Daoy (cell line): ENCODE results near the gene ADH4. TPM values are rescaled to one million over a fixed set of nuclear protein-coding genes. Genes with fewer than 3 reads are reported as not detected.
"Not testable (repeated sequence)": the region's sequence is repeated elsewhere in the genome, so short reads cannot be mapped to it uniquely, and the experiment has no call there.

ENCODE experiments used
- DNase-seq: peaks from one replicate; pipeline ENCODE4 v3.0.0-alpha.2; 2015; ENCODE audit warnings: low read depth
- total RNA-seq: library from RNA; depleted of rRNA; stranded (reverse); fragments of >200 nt; shearing (Covaris generic); gene quantifications from 2 replicates; pipeline ENCODE4 v1.2.3, GENCODE V29; 2014; rRNA removed

The ADH4 gene
- total RNA-seq, result not detected in 2 replicates

DNA sequence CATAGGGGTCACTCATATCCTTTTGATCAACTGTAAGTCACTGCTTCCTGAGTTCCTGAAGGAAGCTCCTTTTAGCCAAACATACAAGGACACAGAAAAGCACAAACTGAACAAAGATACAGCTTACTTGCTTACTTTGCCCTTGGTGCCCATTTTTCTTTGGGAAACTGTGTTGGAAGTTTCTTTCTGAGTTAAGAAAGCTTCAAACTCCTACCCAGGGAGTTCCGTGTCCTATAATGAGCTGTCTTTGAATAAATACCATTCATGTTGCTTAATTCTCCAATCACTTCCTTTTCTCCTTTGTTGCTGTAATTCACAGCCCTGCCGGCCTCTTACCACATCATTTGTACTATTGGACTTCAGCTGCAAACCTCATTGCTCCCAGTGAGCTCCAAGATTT, at the start of gene ADH4:
TSS of gene ADH4 (minus strand) at position 228 of the 400 bp plus-strand sequence. CDS start at position 153, 75 bp downstream.
- no peak for DNase-seq

- DNase-seq, result no peak
Observed at GRCh38 chr4:99190336-99190735, 46.2 kb upstream of the ADH4 start.

DNA sequence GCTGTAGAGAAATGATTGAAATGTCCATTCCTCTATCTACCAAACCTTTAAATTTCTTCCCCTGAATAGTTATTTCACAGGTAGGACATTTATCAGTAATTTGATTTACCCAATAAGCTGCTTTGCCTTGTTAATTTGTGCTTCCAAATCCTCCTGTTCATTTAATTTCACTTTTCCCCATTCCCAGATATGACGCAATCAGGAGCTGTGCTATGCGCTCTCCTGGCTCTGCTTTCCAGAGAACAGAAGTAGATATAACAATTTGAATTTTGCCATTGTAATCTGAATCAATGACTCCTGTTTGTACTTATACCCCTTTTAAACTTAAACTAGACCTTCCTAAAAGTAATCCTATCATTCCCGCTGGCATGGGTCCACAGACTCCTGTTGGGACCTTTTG, 45.8 kb upstream of the ADH4 start:
- not testable (repeated sequence) for DNase-seq

- DNase-seq, result no peak
Observed at GRCh38 chr4:99186029-99186428, 41.9 kb upstream of the ADH4 start.

DNA sequence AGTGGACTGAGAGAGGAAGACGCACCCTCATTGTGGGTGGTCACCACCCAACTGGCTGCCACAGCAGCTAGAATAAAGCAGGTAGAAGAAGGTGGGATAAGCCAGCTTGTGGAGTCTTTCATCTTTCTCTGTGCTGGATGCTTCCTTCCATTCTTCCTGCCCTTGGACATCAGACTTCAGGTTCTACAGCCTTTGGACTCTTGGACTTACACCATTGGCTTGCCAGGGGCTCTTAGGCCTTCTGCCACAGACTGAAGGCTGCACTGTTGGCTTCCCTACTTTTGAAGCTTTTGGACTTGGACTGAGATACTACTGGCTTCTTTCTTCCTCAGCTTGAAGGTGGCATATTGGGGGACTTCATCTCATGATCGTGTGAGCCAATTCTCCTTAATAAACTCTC, 41.5 kb upstream of the ADH4 start:
- no peak for DNase-seq

- no peak for DNase-seq
Observed at GRCh38 chr4:99180382-99181070, 36.4 kb upstream of the ADH4 start.

DNA sequence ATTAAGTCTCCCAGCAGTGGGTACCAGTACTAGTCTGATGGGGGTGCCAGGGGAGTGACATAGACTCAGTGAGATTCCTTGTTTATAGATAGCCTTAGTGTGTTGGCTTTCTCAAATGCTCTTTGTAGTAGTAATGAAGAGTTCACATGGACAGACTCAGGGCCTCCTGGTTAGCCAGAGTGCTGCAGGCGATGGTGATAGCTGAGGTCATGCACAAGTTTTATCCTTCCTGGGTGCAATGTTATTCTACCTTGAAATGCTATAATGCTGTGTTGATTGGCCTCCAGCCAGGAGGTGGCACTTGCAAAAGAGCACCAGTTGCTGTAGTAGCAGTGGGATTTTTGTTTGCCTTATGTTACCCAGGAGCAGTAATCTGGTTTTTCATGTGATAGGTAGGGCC, 35.5 kb upstream of the ADH4 start:
- DNase-seq, result no peak

GRCh38 chr4:99179178-99179577, 35.1 kb upstream of the ADH4 start:
- DNase-seq, result no peak

DNA sequence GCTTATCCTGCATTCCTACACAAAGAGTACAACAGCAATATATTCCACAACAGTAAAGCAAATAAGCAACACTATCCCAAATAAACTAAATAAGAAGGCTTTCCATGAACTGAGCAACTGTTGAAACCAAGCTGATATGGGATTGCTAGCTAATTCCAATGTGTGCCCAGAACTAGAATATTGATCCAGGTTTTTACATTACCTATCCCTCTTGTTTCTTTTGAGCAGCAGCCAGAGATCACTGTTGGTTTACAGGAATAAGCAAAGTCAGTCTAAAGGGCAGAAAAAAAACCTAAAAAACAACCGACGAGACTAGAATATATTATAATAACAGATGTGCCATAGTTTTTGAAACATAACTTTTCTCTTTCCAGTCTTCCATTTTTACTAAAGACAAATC, 22.4 kb upstream of the ADH4 start:
- DNase-seq, result no peak

DNA sequence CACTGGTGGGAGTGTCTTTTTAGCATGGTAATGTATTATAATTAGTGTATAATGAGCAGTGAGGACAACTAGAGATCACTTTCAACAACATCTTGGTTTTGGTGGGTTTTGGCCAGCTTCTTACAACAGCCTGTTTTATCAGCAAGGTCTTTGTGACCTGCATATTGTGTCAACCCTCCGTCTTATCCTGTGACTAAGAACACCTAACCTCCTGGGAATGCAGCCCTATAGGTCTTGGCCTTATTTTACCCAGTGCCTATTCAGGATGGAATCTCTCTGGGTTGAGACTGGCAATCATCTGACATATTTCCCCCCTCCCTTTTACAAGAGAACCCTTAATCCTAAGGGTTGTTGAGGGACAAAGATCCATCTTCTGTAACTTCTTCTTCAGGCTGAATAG, 21.9 kb upstream of the ADH4 start:
- no peak for DNase-seq

DNA sequence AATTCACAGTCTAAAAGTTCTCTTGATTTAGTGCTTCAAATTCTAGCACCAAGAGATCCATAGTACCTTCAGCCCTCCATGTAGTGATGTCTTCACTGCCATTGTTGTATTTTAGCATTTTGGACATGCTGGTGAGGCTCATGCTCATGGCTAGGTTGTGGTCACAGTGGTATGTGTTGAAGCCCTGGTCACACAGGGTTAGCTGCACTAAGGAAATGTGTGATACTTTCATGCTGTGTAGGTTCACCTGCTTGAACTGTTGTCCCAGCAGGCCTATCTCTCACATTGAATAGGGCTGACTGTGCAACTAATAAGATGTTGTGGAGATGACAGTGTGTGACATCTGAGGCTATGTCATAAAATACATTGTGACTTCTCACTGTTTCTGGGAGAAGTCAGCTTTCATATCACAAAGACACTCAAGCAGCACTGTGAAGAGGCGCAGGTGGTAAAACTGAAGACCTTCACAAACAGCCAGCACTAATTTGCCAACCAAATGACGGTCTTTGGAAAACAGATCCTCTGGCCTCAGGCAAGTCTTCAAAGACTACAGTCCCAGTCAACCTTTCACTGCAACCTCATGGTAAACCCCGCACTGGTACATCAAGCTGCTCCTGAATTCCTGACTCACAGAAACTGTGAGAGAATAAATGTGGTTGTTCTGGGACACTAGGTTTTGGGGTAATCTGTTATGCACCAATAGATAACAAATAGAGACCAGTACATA, 17.4 kb upstream of the ADH4 start:
- no peak for DNase-seq

GRCh38 chr4:99159699-99160098, 15.6 kb upstream of the ADH4 start:
- no peak for DNase-seq

DNA sequence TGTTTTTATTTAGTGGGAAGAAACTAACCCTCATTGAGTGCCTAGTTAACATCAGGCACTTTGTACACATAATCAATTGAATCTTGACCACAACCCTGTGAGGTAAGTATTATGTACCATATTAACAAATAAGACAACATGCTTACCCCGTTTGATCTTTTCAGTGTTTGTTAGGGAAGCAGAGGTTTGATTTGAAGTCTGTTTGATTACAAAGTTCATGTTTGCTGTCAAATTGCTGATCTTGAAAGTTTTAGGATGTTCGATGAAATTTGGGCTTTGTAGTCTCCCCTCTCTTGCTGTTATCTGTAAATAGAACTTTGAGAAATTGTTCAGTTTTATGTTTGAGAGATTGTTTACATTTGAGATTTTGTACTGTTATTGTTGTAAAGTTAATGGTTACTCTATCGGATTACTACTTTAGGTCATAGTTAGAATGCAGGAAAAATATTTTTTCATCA, 13.4 kb upstream of the ADH4 start:
- DNase-seq, result no peak

- DNase-seq, result no peak
Observed at GRCh38 chr4:99156992-99157391, 12.9 kb upstream of the ADH4 start.

DNA sequence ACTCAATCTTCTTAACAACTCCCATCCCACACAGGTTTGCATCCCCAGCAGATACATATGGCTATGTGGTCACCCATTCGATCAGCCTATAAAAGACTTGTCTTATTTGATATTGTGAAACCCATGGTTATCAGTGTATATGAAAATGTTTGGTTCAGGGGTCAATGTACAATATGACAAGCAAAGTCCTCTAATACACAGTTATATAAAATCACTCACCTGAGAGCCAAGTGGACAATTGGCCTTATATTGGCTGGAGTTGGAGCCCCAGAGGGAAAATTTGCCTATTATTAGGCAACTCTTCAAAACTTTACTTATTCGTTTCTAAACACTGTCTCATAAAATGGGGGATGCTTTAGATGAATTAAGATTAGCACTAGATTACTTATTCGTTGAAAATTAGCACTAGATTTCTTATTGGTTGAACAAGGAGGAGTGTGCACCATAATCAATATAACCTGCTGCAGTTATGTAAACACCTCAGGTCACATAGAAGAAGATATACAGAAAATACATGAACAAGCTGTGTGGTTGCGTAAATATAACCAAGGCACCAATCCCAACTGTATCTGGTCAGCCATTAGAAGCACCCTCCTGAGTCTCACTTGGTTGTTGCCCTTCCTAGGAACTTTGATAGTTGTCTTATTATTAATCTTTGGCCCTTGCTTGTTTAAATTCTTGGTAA, 10.7 kb upstream of the ADH4 start:
- DNase-seq, result no peak

DNA sequence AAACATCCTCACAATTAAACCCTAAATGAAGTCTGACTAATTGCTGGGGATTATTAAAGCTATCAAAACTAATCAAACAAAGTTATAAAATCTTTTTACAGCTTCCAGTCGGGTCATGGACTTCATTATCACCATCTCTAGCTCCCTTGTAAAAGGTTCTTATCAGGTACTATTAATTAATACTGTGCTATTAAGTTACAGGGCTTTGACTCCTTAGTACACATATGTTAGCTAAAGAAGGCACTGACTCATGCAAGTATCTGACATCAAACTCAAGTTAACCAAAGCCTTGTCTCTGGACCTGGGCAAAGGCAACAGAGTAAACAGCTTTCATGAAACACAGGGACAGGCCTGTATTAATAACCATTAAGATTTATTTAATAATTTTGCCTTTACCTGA, 7.9 kb upstream of the ADH4 start:
- no peak for DNase-seq

GRCh38 chr4:99151452-99151851, 7.4 kb upstream of the ADH4 start:
- DNase-seq, result no peak

DNA sequence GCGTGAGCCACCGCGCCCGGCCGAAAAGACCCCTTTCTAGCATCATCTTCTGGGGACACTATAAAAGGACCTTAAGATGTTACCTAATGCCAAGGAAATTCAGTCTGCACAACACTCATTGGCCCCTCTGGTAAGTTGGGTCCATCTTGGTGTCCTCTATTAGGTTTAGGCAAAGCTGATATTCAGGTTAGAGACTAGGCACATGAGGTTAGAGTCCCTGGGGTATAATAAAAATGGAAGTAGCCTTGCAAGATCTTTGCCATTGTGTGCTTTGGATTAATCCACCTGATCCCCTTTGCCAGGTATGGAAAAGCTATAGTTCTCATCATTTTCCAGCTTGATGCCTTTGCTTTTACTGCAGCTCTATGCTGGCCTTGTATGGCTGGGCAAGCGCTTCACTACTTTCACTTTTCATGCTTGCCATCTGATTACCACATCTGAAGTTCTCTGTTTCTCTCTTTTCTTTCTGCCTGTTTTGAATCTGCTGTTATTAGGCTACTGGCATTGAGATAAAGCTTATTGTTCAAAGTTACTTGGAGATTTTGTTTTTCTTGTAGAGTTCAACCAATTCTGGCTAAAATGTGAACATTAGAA, 5.4 kb upstream of the ADH4 start:
- no peak for DNase-seq

DNA sequence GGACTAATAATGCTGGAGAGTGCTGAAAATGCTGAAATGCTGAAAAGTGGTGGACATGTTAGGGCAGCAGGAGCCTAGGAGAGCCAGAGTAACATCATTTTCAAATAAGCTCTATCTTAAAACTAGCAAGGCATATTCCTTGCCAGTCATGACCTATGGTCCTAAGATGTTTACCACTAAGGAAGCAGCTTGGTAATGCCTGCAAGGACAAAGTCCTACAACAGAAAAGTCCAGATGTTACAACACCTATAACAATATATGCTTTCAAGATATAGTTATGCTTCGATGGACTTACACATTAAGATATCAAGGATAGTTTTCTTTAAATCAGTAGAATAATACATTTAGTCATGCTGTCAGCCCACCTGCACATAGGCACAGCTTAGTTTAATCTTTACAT, 4.5 kb upstream of the ADH4 start:
- DNase-seq, result no peak

- DNase-seq, result no peak
Observed at GRCh38 chr4:99144587-99144986, 490 bp upstream of the ADH4 start.

GRCh38 chr4:99136329-99136728, 7.8 kb downstream of the ADH4 start:
- no peak for DNase-seq

- no peak for DNase-seq
Observed at GRCh38 chr4:99135541-99136162, 8.4 kb downstream of the ADH4 start.
